CD4-positive, alpha-beta memory T cell (primary cell): ENCODE measurements around the gene CPEB1. TPM values are rescaled to one million over a fixed set of nuclear protein-coding genes. Genes with fewer than 3 reads are reported as not detected.

Experiments
- CTCF ChIA-PET: fragments of 350-600 bp; sonication (Branson Sonifier 250); formaldehyde crosslinking; loops from one replicate; lab custom pipeline; 2021; ENCODE audit warnings: inconsistent platforms; ENCODE audit not compliant: partially characterized antibody; lab: Charles Lee
- POLR2A ChIA-PET: fragments of 350-600 bp; sonication (Branson Sonifier 250); formaldehyde crosslinking; loops from one replicate; lab custom pipeline; 2021; ENCODE audit not compliant: partially characterized antibody; lab: Charles Lee
- DNase-seq, 5 donors: peaks; one replicate each; pipeline versions ENCODE4 v3.0.0 to v3.0.0-alpha.2; 2020 to 2022; ENCODE audit warnings: mixed read lengths in 1 of 5
- H3K27ac ChIP-seq: one replicate; pipeline ENCODE4 v1.7.0; 2013; ENCODE audit warnings: low read depth, low read length
- H3K27me3 ChIP-seq: 2 replicates; pipeline ENCODE4 v1.7.0; 2013; ENCODE audit warnings: mild to moderate bottlenecking, low read length, moderate library complexity; ENCODE audit not compliant: insufficient read depth
- H3K36me3 ChIP-seq: 2 replicates; pipeline ENCODE4 v1.7.0; 2013; ENCODE audit warnings: mild to moderate bottlenecking, low read length, moderate library complexity; ENCODE audit not compliant: insufficient read depth
- H3K4me1 ChIP-seq: 2 replicates; pipeline ENCODE4 v1.7.0; 2013; ENCODE audit warnings: mild to moderate bottlenecking, low read length, moderate library complexity; ENCODE audit not compliant: insufficient read depth
- H3K4me3 ChIP-seq, 2 donors: one replicate each; pipeline ENCODE4 v1.7.0; 2013; ENCODE audit warnings: low read length in 2 of 2, mild to moderate bottlenecking in 1 of 2
- H3K9me3 ChIP-seq, 2 donors: one replicate each; pipeline ENCODE4 v1.7.0; 2013; ENCODE audit warnings: low read length in 2 of 2, control low read depth in 1 of 2; ENCODE audit not compliant: control insufficient read depth in 1 of 2
- H3K27ac Mint-ChIP-seq, 7 donors: one replicate each; pipeline ENCODE4 v1.8.0; 2020 to 2021; ENCODE audit warnings: mixed read lengths in 7 of 7, mild to moderate bottlenecking in 6 of 7, inconsistent platforms in 3 of 7, moderate library complexity in 3 of 7
- H3K27me3 Mint-ChIP-seq, 2 donors: one replicate each; pipeline ENCODE4 v1.8.0; 2020 to 2021; ENCODE audit warnings: mixed read lengths in 2 of 2
- H3K36me3 Mint-ChIP-seq, 2 donors: one replicate each; pipeline ENCODE4 v1.8.0; 2020 to 2021; ENCODE audit warnings: mixed read lengths in 2 of 2, inconsistent platforms in 1 of 2, mild to moderate bottlenecking in 1 of 2
- H3K4me1 Mint-ChIP-seq, 4 donors: one replicate each; pipeline ENCODE4 v1.8.0; 2020 to 2021; ENCODE audit warnings: mixed read lengths in 4 of 4, mild to moderate bottlenecking in 1 of 4
- H3K4me3 Mint-ChIP-seq, 8 donors: one replicate each; pipeline ENCODE4 v1.8.0; 2020 to 2021; ENCODE audit warnings: mixed read lengths in 8 of 8, mild to moderate bottlenecking in 7 of 8, moderate library complexity in 6 of 8, inconsistent platforms in 3 of 8
- H3K9me3 Mint-ChIP-seq, 8 donors: one replicate each; pipeline ENCODE4 v1.8.0; 2020 to 2021; ENCODE audit warnings: mixed read lengths in 8 of 8, mild to moderate bottlenecking in 5 of 8, inconsistent platforms in 3 of 8, moderate library complexity in 1 of 8
- intact Hi-C: fragments of 100-400 bp; cut with micrococcal nuclease; formaldehyde crosslinking; loops from one replicate; pipeline ENCODE4 v1.15.1; 2023
- polyA plus RNA-seq, 2 donors: library from polyadenylated mRNA; unstranded; fragments of 300-500 nt; fragmentation: Illumina TruSeq; gene quantifications; one replicate each; pipeline ENCODE4 v1.2.3, GENCODE V29; 2021
- total RNA-seq, 2 experiments: library from RNA; stranded (reverse); gene quantifications; one replicate each; pipeline ENCODE4 v1.2.3, GENCODE V29; 2021

CPEB1 gene
- total and polyA plus RNA-seq, 4 experiments from 2014 or later: 0.17 to 0.55 (median 0.38) TPM

- CTCF ChIA-PET: interaction anchor here (1.2 kb wide), 1 partner anchor 18 kb away, joined by 6 read pairs; no protein-coding TSS in a partner anchor
- Histone ChIP-seq H3K36me3 (no peaks in the 10 kb centered on the region), H3K4me3 (no peak overlapping the region), H3K9me3 (no peaks in the 10 kb centered on the region), H3K27me3 (no peaks in the 10 kb centered on the region), H3K27ac (no peak overlapping the region), H3K4me1 (no peaks in the 10 kb centered on the region)
- no peak overlapping the region for H3K27ac Mint-ChIP-seq
- no peaks in the 10 kb centered on the region for H3K4me1 Mint-ChIP-seq
- no peaks in the 10 kb centered on the region for H3K36me3 Mint-ChIP-seq
- POLR2A ChIA-PET: no interaction called here
- intact Hi-C loops: no loop called here
- DNase-seq: no peak
- no peaks in the 10 kb centered on the region for H3K9me3 Mint-ChIP-seq
- no peak overlapping the region for H3K4me3 Mint-ChIP-seq
- peaks cover 9 to 10% of the 10 kb centered on the region in 2 donors for H3K27me3 Mint-ChIP-seq
These were observed 98.5 kb downstream of the CPEB1 start for GRCh38 chr15:82548700-82549099.

DNA sequence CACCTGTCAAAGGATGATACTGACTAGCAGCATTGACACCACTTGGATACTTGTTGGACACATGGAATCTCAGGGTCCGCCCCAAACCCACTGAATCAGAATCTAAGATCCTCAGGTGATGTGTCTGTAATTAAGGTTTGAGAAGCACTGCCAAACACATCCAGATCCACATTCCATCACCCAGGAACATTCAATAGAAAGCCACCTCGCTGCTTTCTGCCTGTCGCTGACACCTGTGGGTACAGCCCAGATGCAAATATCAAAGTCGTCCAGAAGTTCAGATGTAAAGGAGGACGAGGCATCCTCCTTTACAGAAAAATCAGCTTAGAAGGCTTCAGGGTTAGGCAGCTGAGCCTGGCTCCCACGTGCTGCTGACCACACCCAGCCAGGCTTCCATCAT, 101.7 kb downstream of the CPEB1 start:
- POLR2A ChIA-PET: no interaction called here
- CTCF ChIA-PET: no interaction called here
- peaks cover 7% of the 10 kb centered on the region for H3K4me1 ChIP-seq
- H3K27me3 ChIP-seq: no peaks in the 10 kb centered on the region
- no peaks in the 10 kb centered on the region for H3K9me3 ChIP-seq
- Mint-ChIP-seq H3K27ac (no peak overlapping the region), H3K36me3 (peaks cover 0 to 5% of the 10 kb centered on the region in 2 donors), H3K27me3 (peaks cover 6% of the 10 kb centered on the region in 2 donors), H3K4me3 (no peak overlapping the region), H3K9me3 (no peaks in the 10 kb centered on the region), H3K4me1 (peaks cover 0 to 9% (median 8%) of the 10 kb centered on the region in 4 donors)
- no peak for DNase-seq
- H3K4me3 ChIP-seq: no peak overlapping the region
- H3K27ac ChIP-seq: no peak overlapping the region
- intact Hi-C loops: no loop called here
- no peaks in the 10 kb centered on the region for H3K36me3 ChIP-seq

DNA sequence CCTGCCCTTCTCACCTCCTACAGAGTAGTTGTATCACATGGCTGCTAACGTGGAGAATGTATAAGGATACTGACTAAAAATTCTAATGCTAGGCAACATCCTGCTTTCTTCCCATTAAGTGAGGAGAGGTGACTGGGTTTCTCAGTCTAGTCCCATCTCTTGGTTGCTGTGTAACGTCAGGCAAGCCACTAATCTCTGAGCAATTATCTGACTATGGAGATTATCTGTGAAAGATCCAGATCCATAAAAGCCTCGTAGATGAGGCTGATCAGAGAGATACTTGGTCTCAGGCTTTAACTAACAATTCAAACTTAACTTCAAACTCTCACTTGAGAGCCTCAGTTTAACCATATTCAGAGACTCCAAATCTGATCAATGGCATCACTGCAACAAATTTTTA, 102.2 kb downstream of the CPEB1 start:
- H3K9me3 Mint-ChIP-seq: no peaks in the 10 kb centered on the region
- DNase-seq: no peak
- Histone ChIP-seq H3K27ac (no peak overlapping the region), H3K9me3 (no peaks in the 10 kb centered on the region), H3K27me3 (no peaks in the 10 kb centered on the region), H3K4me3 (no peak overlapping the region), H3K36me3 (no peaks in the 10 kb centered on the region), H3K4me1 (peaks cover 7% of the 10 kb centered on the region)
- no peak overlapping the region for H3K27ac Mint-ChIP-seq
- H3K4me3 Mint-ChIP-seq: no peak overlapping the region
- H3K4me1 Mint-ChIP-seq: peaks cover 0 to 12% (median 8%) of the 10 kb centered on the region in 4 donors
- ChIA-PET CTCF (no interaction called here), POLR2A (no interaction called here)
- intact Hi-C loops: no loop called here
- peaks cover 3 to 4% of the 10 kb centered on the region in 2 donors for H3K27me3 Mint-ChIP-seq
- H3K36me3 Mint-ChIP-seq: peaks cover 0 to 8% of the 10 kb centered on the region in 2 donors

- intact Hi-C loops: no loop called here
- no peak for DNase-seq
- no peak overlapping the region for H3K27ac Mint-ChIP-seq
- ChIA-PET CTCF (no interaction called here), POLR2A (interaction anchor here (0.5 kb wide), 1 partner anchor 418 kb away, joined by 3 read pairs; no protein-coding TSS in a partner anchor)
- no peak overlapping the region for H3K4me3 ChIP-seq
- no peak overlapping the region for H3K4me3 Mint-ChIP-seq
- peaks cover 9% of the 10 kb centered on the region for H3K4me1 ChIP-seq
- H3K27me3 ChIP-seq: no peaks in the 10 kb centered on the region
- peaks cover 0 to 18% (median 8%) of the 10 kb centered on the region in 4 donors for H3K4me1 Mint-ChIP-seq
- no peaks in the 10 kb centered on the region for H3K9me3 ChIP-seq
- no peak overlapping the region for H3K27ac ChIP-seq
- H3K36me3 Mint-ChIP-seq: peaks cover 0 to 14% of the 10 kb centered on the region in 2 donors
- H3K27me3 Mint-ChIP-seq: peaks cover 2 to 4% of the 10 kb centered on the region in 2 donors
- H3K36me3 ChIP-seq: no peaks in the 10 kb centered on the region
- no peaks in the 10 kb centered on the region for H3K9me3 Mint-ChIP-seq
These were observed 102.7 kb downstream of the CPEB1 start for GRCh38 chr15:82544431-82544830.

DNA sequence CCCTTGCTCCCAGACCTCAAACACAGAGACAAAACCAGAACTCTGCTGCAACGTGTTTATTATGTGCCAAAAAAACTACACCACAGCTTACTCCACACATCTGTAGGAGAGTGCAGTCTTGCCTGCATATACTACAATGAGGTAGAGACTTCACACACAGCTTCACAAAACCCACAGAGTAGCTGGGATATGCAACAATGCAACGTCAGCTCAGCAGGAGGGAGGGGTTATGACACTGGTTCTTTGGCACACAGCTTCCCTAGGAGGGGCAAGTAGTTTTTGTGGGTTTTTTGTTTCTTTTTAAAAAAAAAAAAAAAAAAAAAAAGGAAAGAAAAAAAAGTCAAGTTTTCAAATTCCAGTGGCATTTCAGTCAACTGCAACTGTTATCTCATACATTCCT, 104.0 kb downstream of the CPEB1 start:
- peak in 1 of 5 donors; percentile 19 for DNase-seq
- Mint-ChIP-seq H3K4me3 (peak overlapping the region in 5 of 8 donors; percentile 25 to 68 (median 26)), H3K27ac (peak overlapping the region in 3 of 7 donors; percentile 30 to 53 (median 36)), H3K9me3 (no peaks in the 10 kb centered on the region), H3K27me3 (peaks cover 2 to 4% of the 10 kb centered on the region in 2 donors), H3K4me1 (peaks cover 5 to 29% (median 16%) of the 10 kb centered on the region in 4 donors), H3K36me3 (peaks cover 9 to 26% of the 10 kb centered on the region in 2 donors)
- no peaks in the 10 kb centered on the region for H3K9me3 ChIP-seq
- CTCF ChIA-PET: interaction anchor here (0.7 to 5.0 kb wide), 3 partner anchors 12 to 1247 kb away, joined by 3 to 54 read pairs (median 4); no protein-coding TSS in a partner anchor
- POLR2A ChIA-PET: interaction anchor here (0.6 kb wide), 1 partner anchor 108 kb away, joined by 4 read pairs; no protein-coding TSS in a partner anchor
- H3K4me3 ChIP-seq: no peak overlapping the region
- H3K4me1 ChIP-seq: peaks cover 21% of the 10 kb centered on the region
- intact Hi-C loops: no loop called here
- H3K27me3 ChIP-seq: no peaks in the 10 kb centered on the region
- peaks cover 8% of the 10 kb centered on the region for H3K36me3 ChIP-seq
- H3K27ac ChIP-seq: no peak overlapping the region

DNA sequence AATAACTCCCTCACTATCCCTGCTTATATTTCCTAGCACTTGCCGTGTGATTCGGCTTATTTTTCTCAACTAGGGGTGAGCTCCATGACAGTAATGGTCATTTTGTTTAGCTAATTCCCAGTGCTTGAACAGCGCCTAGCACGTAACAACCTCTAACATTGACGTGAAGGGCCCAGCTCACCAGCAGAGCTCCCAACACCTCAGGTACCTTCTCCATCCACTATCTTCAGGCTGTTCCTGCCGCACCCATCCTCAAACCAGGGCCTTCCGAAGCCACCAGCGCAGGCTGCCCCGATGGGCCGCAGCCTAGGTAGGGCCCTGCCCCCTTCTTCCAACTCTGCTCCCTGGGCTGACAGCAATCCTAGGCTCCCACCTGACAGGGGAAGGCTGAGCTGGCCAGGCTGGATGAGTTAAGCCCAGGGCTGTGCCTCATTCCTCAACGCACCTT, 106.2 kb downstream of the CPEB1 start:
- ChIA-PET CTCF (interaction anchor here (0.5 to 5.0 kb wide), 7 partner anchors 10 to 473 kb away, joined by 3 to 54 read pairs (median 3); partner anchors contain the start of gene RAMAC), POLR2A (interaction anchor here (0.7 to 4.0 kb wide), 19 partner anchors 10 to 527 kb away, joined by 3 to 42 read pairs (median 5); partner anchors contain the start of genes AP3B2, BTBD1, C15orf40 and CPEB1)
- Mint-ChIP-seq H3K27ac (peak overlapping the region; percentile 93 to 98 (median 97)), H3K4me3 (peak overlapping the region; percentile 95 to 99 (median 97)), H3K4me1 (peaks cover 12 to 39% (median 25%) of the 10 kb centered on the region in 4 donors), H3K9me3 (no peaks in the 10 kb centered on the region), H3K36me3 (peaks cover 29 to 48% of the 10 kb centered on the region in 2 donors), H3K27me3 (peaks cover 0 to 2% of the 10 kb centered on the region in 2 donors)
- Histone ChIP-seq H3K4me3 (peak overlapping the region; percentile 73 to 77), H3K27ac (peak overlapping the region; percentile 79), H3K27me3 (no peaks in the 10 kb centered on the region), H3K9me3 (no peaks in the 10 kb centered on the region), H3K4me1 (peaks cover 26% of the 10 kb centered on the region), H3K36me3 (peaks cover 30% of the 10 kb centered on the region)
- intact Hi-C loops: loop anchor here (1.0 kb wide), 4 partner anchors 139 to 445 kb away; partner anchors contain the start of genes RAMAC and WHAMM
- no peak for DNase-seq
